HG03159 (cell line): ENCODE measurements around the gene MCU.

ENCODE experiments used
- ATAC-seq: cut with Tn5 transposase; IDR thresholded peaks from one replicate; pipeline ENCODE4 v1.9.1; 2021; ENCODE audit warnings: mild to moderate bottlenecking, moderate library complexity; ENCODE audit not compliant: unreplicated experiment

Gene MCU

DNA sequence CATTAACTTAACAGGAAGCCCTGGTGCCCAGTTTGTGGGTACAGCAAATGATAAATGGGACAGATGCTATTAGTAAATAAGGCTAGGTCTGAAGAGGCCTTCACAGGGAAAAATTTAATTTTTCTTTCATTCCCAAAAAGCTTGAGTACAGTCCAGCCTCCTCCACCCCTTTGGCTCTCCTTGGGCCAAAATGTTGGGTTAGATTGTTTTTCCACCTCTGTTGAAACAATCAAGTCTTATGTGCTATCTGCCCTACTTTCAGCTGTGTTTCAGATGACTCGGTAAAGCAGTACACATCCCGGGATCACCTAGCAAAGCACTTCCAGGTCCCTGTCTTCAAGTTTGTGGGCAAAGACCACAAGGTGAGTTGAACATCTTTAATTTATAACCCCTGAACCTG, 238.3 kb downstream of the MCU start:
- ATAC-seq, result no peak

DNA sequence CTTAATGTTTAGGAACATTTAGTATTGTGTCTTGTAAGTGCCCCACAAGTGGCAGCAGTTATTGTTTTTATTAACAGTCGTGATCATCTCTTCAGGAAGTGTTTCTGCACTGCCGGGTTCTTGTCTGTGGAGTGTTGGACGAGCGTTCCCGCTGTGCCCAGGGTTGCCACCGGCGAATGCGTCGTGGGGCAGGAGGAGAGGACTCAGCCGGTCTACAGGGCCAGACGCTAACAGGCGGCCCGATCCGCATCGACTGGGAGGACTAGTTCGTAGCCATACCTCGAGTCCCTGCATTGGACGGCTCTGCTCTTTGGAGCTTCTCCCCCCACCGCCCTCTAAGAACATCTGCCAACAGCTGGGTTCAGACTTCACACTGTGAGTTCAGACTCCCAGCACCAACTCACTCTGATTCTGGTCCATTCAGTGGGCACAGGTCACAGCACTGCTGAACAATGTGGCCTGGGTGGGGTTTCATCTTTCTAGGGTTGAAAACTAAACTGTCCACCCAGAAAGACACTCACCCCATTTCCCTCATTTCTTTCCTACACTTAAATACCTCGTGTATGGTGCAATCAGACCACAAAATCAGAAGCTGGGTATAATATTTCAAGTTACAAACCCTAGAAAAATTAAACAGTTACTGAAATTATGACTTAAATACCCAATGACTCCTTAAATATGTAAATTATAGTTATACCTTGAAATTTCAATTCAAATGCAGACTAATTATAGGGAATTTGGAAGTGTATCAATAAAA, 240.5 kb downstream of the MCU start:
- ATAC-seq, result no peak

DNA sequence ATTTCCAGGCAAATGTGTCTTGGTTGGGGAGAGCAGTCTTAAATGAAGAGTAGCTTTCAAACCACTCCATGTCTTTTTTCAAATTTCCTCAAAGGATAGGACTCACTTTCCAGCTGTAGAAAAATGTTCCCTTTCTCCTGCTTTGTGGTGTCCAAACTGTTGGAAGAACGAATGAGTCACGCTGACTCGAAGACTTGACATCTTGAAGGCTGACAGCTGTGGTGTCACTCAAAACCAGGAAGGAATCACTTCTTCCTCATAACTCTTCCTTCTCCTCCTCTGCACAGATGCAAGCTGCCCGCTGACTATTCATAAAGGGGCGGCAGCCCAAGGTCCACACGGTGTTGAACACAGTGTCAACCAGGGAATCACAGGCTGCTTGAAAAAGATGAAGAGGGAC, 243.4 kb downstream of the MCU start:
- ATAC-seq, result no peak
